ENCODE data around the gene SPEF2.

DNA sequence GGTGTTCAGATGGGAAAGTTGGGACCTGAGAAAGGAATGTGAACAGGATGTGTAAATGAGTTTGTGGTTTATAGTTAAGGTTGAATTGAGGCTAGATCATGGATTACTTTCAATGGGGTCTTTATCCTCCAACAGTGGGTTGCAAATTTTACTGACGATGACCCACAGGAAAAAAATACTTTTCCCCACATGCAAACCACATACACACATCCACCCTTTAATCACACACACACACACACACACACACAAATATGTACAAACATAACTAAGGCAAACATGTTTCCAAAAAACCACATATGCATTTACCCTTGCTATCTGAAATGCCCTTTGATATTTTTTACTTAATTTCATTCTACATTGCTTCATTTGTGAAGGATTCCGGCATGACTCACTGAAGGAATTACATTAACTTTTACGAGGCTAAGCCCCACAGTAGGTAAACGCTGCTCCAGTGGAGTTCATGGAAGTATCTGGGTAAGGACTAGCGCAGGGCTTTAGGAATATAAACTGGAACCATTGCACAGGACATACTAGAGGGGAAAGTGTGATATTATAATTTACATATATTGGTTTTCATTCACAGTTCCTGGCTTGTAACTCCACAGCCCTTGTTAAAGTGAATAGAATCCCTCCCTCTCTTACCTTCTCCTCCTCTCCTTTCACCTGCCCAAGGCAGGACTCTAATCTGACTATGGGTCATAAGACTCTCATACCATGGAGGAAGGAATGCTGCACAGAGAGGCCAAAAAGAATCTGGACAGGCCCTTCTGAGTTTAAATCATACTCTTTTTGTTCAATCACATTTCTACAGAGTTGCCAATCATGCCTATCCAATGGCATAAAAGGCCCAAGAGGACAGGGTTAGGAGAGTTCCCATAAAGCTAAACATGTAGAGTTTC, 8.5 kb upstream of the SPEF2 start:
- TF ChIP-seq, protein P1, sequence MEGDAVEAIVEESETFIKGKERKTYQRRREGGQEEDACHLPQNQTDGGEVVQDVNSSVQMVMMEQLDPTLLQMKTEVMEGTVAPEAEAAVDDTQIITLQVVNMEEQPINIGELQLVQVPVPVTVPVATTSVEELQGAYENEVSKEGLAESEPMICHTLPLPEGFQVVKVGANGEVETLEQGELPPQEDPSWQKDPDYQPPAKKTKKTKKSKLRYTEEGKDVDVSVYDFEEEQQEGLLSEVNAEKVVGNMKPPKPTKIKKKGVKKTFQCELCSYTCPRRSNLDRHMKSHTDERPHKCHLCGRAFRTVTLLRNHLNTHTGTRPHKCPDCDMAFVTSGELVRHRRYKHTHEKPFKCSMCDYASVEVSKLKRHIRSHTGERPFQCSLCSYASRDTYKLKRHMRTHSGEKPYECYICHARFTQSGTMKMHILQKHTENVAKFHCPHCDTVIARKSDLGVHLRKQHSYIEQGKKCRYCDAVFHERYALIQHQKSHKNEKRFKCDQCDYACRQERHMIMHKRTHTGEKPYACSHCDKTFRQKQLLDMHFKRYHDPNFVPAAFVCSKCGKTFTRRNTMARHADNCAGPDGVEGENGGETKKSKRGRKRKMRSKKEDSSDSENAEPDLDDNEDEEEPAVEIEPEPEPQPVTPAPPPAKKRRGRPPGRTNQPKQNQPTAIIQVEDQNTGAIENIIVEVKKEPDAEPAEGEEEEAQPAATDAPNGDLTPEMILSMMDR (IDR thresholded peaks at IDR 0.05) = no peak
- TF ChIP-seq POLR2A (IDR thresholded peaks at IDR 0.05) = no peak
